Kidney (tissue), 14 donors: ENCODE data around the gene SYT9. TPM values are rescaled to one million over a fixed set of nuclear protein-coding genes. Genes with fewer than 3 reads are reported as not detected.

Experiments used
- DNase-seq, 5 donors: peaks; one replicate each; pipeline ENCODE4 v3.0.0-alpha.2; 2013 to 2020
- FAIRE-seq: peaks from 2 replicates; lab custom pipeline; 2012; peaks lifted over from hg19 to GRCh38; lab: Jason Lieb, UNC
- H3K27ac ChIP-seq, 2 donors: one replicate each; pipeline ENCODE4 v1.7.0; 2013; ENCODE audit warnings: low read depth in 2 of 2, low read length in 2 of 2, inconsistent platforms in 1 of 2
- H3K27me3 ChIP-seq: one replicate; pipeline ENCODE4 v1.7.1; 2013; ENCODE audit warnings: low read length, inconsistent platforms; ENCODE audit not compliant: control insufficient read depth, insufficient read depth
- H3K36me3 ChIP-seq, 3 donors: one replicate each; pipeline versions ENCODE4 v1.7.0 to v1.7.1; 2013; ENCODE audit warnings: low read length in 3 of 3, control low read depth in 1 of 3, inconsistent platforms in 1 of 3; ENCODE audit not compliant: insufficient read depth in 3 of 3, control insufficient read depth in 2 of 3
- H3K4me1 ChIP-seq, 3 donors: one replicate each; pipeline versions ENCODE4 v1.7.0 to v1.7.1; 2013; ENCODE audit warnings: low read length in 3 of 3, inconsistent platforms in 1 of 3, low read depth in 1 of 3; ENCODE audit not compliant: control insufficient read depth in 2 of 3, insufficient read depth in 2 of 3
- H3K4me3 ChIP-seq, 3 donors: one replicate each; pipeline versions ENCODE4 v1.7.0 to v1.8.1; 2013; ENCODE audit warnings: low read length in 3 of 3, control low read depth in 1 of 3, inconsistent platforms in 1 of 3
- H3K9ac ChIP-seq, 3 donors: one replicate each; pipeline versions ENCODE4 v1.7.0 to v1.7.1; 2013; ENCODE audit warnings: low read length in 3 of 3, control low read depth in 1 of 3, inconsistent platforms in 1 of 3
- H3K9me3 ChIP-seq, 3 donors: one replicate each; pipeline versions ENCODE4 v1.7.0 to v1.7.1; 2013; ENCODE audit warnings: low read length in 3 of 3, control low read depth in 1 of 3, inconsistent platforms in 1 of 3; ENCODE audit not compliant: control insufficient read depth in 2 of 3, insufficient read depth in 1 of 3
- intact Hi-C: fragments of 100-400 bp; cut with DNase I; formaldehyde crosslinking; loops from one replicate; pipeline ENCODE4 v1.11.1; 2022
- polyA plus RNA-seq: library from polyadenylated mRNA; stranded (reverse); fragments of 350-450 nt; fragmentation: Illumina TruSeq; extraction: RNeasy Lipid Tissue Mini Kit (QIAGEN cat#74804); gene quantifications from one replicate; pipeline ENCODE4 v1.2.3, GENCODE V29; 2014; ENCODE audit warnings: low read depth, low replicate concordance; ENCODE audit not compliant: insufficient read depth
- total RNA-seq: library from RNA; stranded (reverse); fragmentation: NEBNext Ultra II Directional; extraction: Animal tissue kit (Norgen Biotek cat#: 25700); gene quantifications from one replicate; pipeline ENCODE4 v1.2.1, GENCODE V29; 2021
- TF ChIP-seq, protein P1 (sequence below): IDR thresholded peaks from 3 replicates; pipeline ENCODE4 v1.5.1; 2012; ENCODE audit warnings: mild to moderate bottlenecking, moderate library complexity, borderline replicate concordance; ENCODE audit not compliant: insufficient read depth; ENCODE audit errors: extremely low read depth
- donor health status: control.
- donor health status: control.
- donor health status: control.
- donor health status: control.
- donor health status: control.
- donor health status: DM: yes; HTN: yes; CAD: no.
- donor health status: Normal renal cell carcinoma (clear cell type).

SYT9 gene
- total and polyA plus RNA-seq, 2 donors from 2014 or later, result 1.5 to 2.7 TPM

GRCh38 chr11:7314811-7315604 lies 63.3 kb downstream of the SYT9 start:
- intact Hi-C loops, result no loop called here
- Histone ChIP-seq H3K4me1 (no peaks in the 10 kb centered on the region), H3K36me3 (no peaks in the 10 kb centered on the region), H3K27ac (no peak overlapping the region), H3K27me3 (no peaks in the 10 kb centered on the region), H3K9ac (no peak overlapping the region), H3K4me3 (no peak overlapping the region), H3K9me3 (no peaks in the 10 kb centered on the region)
- TF ChIP-seq, protein P1, sequence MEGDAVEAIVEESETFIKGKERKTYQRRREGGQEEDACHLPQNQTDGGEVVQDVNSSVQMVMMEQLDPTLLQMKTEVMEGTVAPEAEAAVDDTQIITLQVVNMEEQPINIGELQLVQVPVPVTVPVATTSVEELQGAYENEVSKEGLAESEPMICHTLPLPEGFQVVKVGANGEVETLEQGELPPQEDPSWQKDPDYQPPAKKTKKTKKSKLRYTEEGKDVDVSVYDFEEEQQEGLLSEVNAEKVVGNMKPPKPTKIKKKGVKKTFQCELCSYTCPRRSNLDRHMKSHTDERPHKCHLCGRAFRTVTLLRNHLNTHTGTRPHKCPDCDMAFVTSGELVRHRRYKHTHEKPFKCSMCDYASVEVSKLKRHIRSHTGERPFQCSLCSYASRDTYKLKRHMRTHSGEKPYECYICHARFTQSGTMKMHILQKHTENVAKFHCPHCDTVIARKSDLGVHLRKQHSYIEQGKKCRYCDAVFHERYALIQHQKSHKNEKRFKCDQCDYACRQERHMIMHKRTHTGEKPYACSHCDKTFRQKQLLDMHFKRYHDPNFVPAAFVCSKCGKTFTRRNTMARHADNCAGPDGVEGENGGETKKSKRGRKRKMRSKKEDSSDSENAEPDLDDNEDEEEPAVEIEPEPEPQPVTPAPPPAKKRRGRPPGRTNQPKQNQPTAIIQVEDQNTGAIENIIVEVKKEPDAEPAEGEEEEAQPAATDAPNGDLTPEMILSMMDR, result no peak
- FAIRE-seq (no peak), DNase-seq (no peak)

- intact Hi-C loops, result no loop called here
- FAIRE-seq, result no peak
- Histone ChIP-seq H3K9ac (no peak overlapping the region), H3K36me3 (no peaks in the 10 kb centered on the region), H3K4me3 (no peak overlapping the region), H3K27me3 (no peaks in the 10 kb centered on the region), H3K27ac (no peak overlapping the region), H3K9me3 (no peaks in the 10 kb centered on the region), H3K4me1 (no peaks in the 10 kb centered on the region)
- DNase-seq, result no peak
- TF ChIP-seq, protein P1, result no peak
Observed at GRCh38 chr11:7319501-7319900, 67.8 kb downstream of the SYT9 start.

- no peak for DNase-seq
- no peak for FAIRE-seq
- Histone ChIP-seq H3K27ac (no peak overlapping the region), H3K9ac (no peak overlapping the region), H3K4me1 (no peaks in the 10 kb centered on the region), H3K36me3 (no peaks in the 10 kb centered on the region), H3K27me3 (no peaks in the 10 kb centered on the region), H3K9me3 (no peaks in the 10 kb centered on the region), H3K4me3 (no peak overlapping the region)
- TF ChIP-seq, protein P1, result no peak
- intact Hi-C loops, result no loop called here
Observed at GRCh38 chr11:7320306-7320705, 68.6 kb downstream of the SYT9 start.
